ENCODE measurements around the gene NOL6.

DNA sequence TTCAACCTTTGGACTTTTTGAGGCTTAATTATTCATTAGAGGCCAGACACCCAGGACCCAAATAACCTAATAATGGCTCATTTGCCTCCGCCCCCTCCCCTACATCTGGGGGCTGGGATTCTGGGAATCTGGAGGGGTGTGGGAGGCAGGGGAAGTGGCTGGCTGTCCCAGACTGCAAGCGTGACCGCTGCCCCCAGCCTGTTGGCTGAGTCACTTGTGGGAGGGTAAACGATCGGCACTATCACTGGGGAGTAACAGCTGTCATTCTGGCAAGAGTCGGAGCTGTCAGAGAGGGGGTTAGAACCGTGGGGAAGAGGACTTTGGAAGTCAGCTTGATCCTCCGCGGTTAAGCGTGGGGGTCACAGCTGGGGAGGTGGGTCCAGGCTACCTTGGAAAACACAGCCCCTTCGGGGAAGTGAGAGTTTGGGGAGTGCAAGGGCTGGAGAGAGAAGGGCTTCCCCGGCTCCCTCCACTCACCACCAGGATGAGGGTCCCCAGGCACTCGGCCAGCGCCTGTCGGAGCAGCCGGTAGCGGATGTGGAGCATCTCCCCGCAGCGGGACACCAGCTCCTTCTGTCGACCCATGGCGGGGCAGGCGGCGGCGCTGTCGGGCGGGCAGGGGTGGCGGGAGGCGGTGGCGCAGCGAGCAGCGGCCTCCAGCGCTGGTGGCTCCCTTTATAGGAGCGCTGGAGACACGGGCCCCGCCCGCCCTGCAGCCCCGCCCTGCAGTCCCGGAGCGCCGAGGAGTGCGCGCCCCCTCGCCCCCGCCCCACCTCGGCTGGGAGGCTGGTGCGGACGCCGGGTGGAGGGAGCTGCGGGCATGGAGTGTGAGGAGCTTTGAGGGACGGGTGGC, 26.6 kb downstream of the NOL6 start, which contains the start of gene AQP3:
- TF ChIP-seq CTCF (IDR thresholded peaks at IDR 0.05) (peak in 3 of 5 experiments; percentile 31 to 54 (median 31)), EP300 (IDR thresholded peaks at IDR 0.05) (no peak), POLR2A (IDR thresholded peaks at IDR 0.05) (no peak)
